HepG2 (cell line): ENCODE results near the gene TMEM63B. TPM values are rescaled to one million over a fixed set of nuclear protein-coding genes. Genes with fewer than 3 reads are reported as not detected.

Experiments
- ELF4 ChIP-seq: sonication (generic); formaldehyde crosslinking; IDR thresholded peaks from 2 replicates; pipeline ENCODE4 v1.5.0; 2020; ENCODE audit warnings: missing genetic modification reagents, mild to moderate bottlenecking, moderate library complexity, borderline replicate concordance
- ELK4 ChIP-seq: sonication (generic); formaldehyde crosslinking; IDR thresholded peaks from 2 replicates; pipeline ENCODE4 v1.9.0; 2021; ENCODE audit warnings: missing genetic modification reagents, borderline replicate concordance
- HINFP ChIP-seq: sonication (generic); formaldehyde crosslinking; IDR thresholded peaks from 2 replicates; pipeline ENCODE4 v1.4.0; 2020; ENCODE audit warnings: low read depth, mild to moderate bottlenecking, missing genetic modification reagents
- HNRNPLL ChIP-seq: fragments of 200-400 bp; formaldehyde crosslinking; IDR thresholded peaks from 2 replicates; pipeline ENCODE4 v1.6.1; 2017; ENCODE audit warnings: mild to moderate bottlenecking, low read depth, low read length; ENCODE audit not compliant: poor library complexity, severe bottlenecking
- HNRNPUL1 ChIP-seq: fragments of 200-400 bp; formaldehyde crosslinking; IDR thresholded peaks from 2 replicates; pipeline ENCODE4 v1.6.1; 2017; ENCODE audit warnings: low read depth, mild to moderate bottlenecking, low read length, moderate library complexity
- MAF1 ChIP-seq: sonication (generic); formaldehyde crosslinking; IDR thresholded peaks from 2 replicates; pipeline ENCODE4 v1.5.0; 2020; ENCODE audit warnings: missing genetic modification reagents, borderline replicate concordance
- NR2F1 ChIP-seq, 2 experiments: fragments of 450-650 bp in 1 of 2; formaldehyde crosslinking in 1 of 2; IDR thresholded peaks; 2 replicates each; pipeline versions ENCODE4 v1.5.0 to v1.6.1; 2016 to 2020; ENCODE audit warnings: mild to moderate bottlenecking in 1 of 2, missing compliant biosample characterization in 1 of 2, missing genetic modification reagents in 1 of 2, moderate library complexity in 1 of 2
- PBX2 ChIP-seq: IDR thresholded peaks from 2 replicates; pipeline ENCODE4 v1.6.1; 2016; ENCODE audit warnings: control low read depth
- PHF21A ChIP-seq: sonication (generic); formaldehyde crosslinking; IDR thresholded peaks from 2 replicates; pipeline ENCODE4 v1.5.0; 2020; ENCODE audit warnings: mild to moderate bottlenecking, missing genetic modification reagents
- PLSCR1 ChIP-seq: sonication (generic); formaldehyde crosslinking; IDR thresholded peaks from 2 replicates; pipeline ENCODE4 v1.5.0; 2020; ENCODE audit warnings: missing genetic modification reagents, mild to moderate bottlenecking, borderline replicate concordance
- PRMT3 ChIP-seq: sonication (generic); formaldehyde crosslinking; IDR thresholded peaks from 2 replicates; pipeline ENCODE4 v1.8.1; 2022; ENCODE audit warnings: low read depth, mild to moderate bottlenecking, moderate library complexity, missing genetic modification reagents, borderline replicate concordance
- SIX4 ChIP-seq: sonication (generic); formaldehyde crosslinking; IDR thresholded peaks from 2 replicates; pipeline ENCODE4 v1.4.0; 2020; ENCODE audit warnings: missing genetic modification reagents
- SRSF1 ChIP-seq: fragments of 200-400 bp; formaldehyde crosslinking; optimal IDR thresholded peaks from 2 replicates; pipeline ENCODE3; 2017; ENCODE audit warnings: mild to moderate bottlenecking, low read depth, low read length, moderate library complexity
- ZGPAT ChIP-seq: IDR thresholded peaks from 2 replicates; pipeline ENCODE4 v1.6.1; 2016; ENCODE audit warnings: mild to moderate bottlenecking
- ZNF280B ChIP-seq: sonication (generic); formaldehyde crosslinking; IDR thresholded peaks from 2 replicates; pipeline ENCODE4 v1.5.0; 2020; ENCODE audit warnings: missing genetic modification reagents, mild to moderate bottlenecking, borderline replicate concordance
- ZNF768 ChIP-seq: sonication (generic); formaldehyde crosslinking; IDR thresholded peaks from 2 replicates; pipeline ENCODE4 v1.4.0; 2020; ENCODE audit warnings: missing genetic modification reagents
- ZNF850 ChIP-seq: sonication (generic); formaldehyde crosslinking; conservative IDR thresholded peaks from 2 replicates; pipeline ENCODE4 v1.9.0; 2021; ENCODE audit warnings: mild to moderate bottlenecking, missing genetic modification reagents
- ZNF878 ChIP-seq: sonication (generic); formaldehyde crosslinking; IDR thresholded peaks from 2 replicates; pipeline ENCODE4 v1.8.1; 2023; ENCODE audit warnings: mild to moderate bottlenecking, missing genetic modification reagents, moderate library complexity
- ZNF891 ChIP-seq: sonication (generic); formaldehyde crosslinking; IDR thresholded peaks from 2 replicates; pipeline ENCODE4 v1.5.0; 2020; ENCODE audit warnings: mild to moderate bottlenecking, missing genetic modification reagents
- polyA plus RNA-seq, 8 experiments: library from polyadenylated mRNA; depleted of rRNA in 3 of 8; stranded (reverse) in 7 of 8; unstranded in 1 of 8; fragments of >200 nt; fragmentation: Illumina TruSeq in 4 of 8; extraction: Trizol in 4 of 8; gene quantifications; 2 replicates each; pipeline versions ENCODE4 v1.2.1 to v1.2.3, GENCODE V29; 2011 to 2016; ENCODE audit warnings: low read depth in 4 of 8, missing spikeins in 1 of 8, mixed read lengths in 1 of 8; ENCODE audit not compliant: insufficient read depth in 1 of 8
- total RNA-seq, 5 experiments: library from RNA; depleted of rRNA; stranded (reverse); fragments of >200 nt; fragmentation: Illumina TruSeq; extraction: Trizol; gene quantifications; 2 replicates each; pipeline ENCODE4 v1.2.3, GENCODE V29; 2016; ENCODE audit warnings: low read depth in 1 of 5

TMEM63B gene
- total and polyA plus RNA-seq, 2 of the 13 experiments (the other 11 are each of a cell fraction or from before 2014, with no cell fraction given), result 27.4 to 75.8 TPM

GRCh38 chr6:44128020-44128917 is 915 bp downstream of the TMEM63B start (continued):
- TF ChIP-seq PLSCR1 (CRISPR knock-in tag) (no peak), ELF4 (CRISPR knock-in tag) (no peak), HINFP (no peak), ELK4 (CRISPR knock-in tag) (no peak), NR2F1 (CRISPR knock-in tag; IDR thresholded peaks at IDR 0.05) (peak in 1 of 2 experiments; percentile 29; a peak in 1 of 4 replicates), ZNF850 (CRISPR knock-in tag) (0 out of 2 replicates have a peak, but pooled peaks have one; percentile 45), ZGPAT (CRISPR knock-in tag) (peak; percentile 67; the same call in 1 of the 2 replicates), ZNF891 (CRISPR knock-in tag) (peak; percentile 83), HNRNPUL1 (no peak), PRMT3 (CRISPR knock-in tag) (no peak), SRSF1 (no peak), ZNF878 (CRISPR knock-in tag) (0 out of 2 replicates have a peak, but pooled peaks have one; percentile 48), PHF21A (CRISPR knock-in tag) (no peak; the same call in 1 of the 2 replicates), SIX4 (no peak), MAF1 (0 out of 2 replicates have a peak, but pooled peaks have one; percentile 62), ZNF280B (CRISPR knock-in tag) (0 out of 2 replicates have a peak, but pooled peaks have one; percentile 25), PBX2 (CRISPR knock-in tag) (no peak), HNRNPLL (peak; percentile 68), ZNF768 (CRISPR knock-in tag) (peak; percentile 69)
